ENCODE data around the gene ALDH18A1.

DNA sequence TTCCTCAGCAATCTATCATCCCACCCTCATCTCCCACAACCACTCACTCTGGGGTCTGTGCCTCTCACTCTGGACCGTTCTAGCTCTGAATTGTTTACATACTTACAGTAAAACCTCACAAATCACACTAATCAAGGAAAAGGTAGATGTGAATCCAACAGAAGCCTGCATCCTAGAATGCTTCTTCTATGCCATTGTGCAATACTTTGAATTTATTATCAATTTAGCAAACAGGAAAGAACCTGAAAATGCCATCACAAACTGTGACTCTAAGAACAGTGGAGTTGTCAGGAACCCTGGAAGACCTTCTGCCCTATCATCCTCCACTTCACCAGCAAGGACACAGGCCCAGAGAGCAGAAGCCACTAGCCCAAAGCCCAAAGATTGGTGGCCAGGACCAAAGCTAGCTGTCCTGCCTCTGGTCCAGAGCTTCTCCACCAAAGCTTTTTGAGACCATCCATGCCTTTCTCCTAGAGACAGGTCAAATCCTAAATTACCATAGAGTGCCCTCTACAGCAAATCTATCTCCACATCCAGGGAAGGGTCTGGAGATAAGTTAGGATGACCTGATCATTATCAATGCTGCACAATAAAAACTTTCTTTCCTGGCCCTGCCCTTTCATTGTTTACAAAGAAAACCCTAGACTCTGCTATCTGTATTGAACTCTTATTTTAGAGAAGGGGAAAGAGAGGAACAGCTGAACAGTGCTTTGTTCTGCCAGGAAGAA, 97.8 kb downstream of the ALDH18A1 start:
- TF ChIP-seq EZH2phosphoT487 (IDR thresholded peaks at IDR 0.05; ENCODE audit: insufficient read depth, low read depth) = no peak
- TF ChIP-seq EZH2 (IDR thresholded peaks at IDR 0.05; ENCODE audit: insufficient read depth, poor library complexity, severe bottlenecking) = no peak
